Measurements from ENCODE around the gene POLR2E. TPM values are rescaled to one million over a fixed set of nuclear protein-coding genes. Genes with fewer than 3 reads are reported as not detected.

POLR2E gene
- total RNA-seq, 1 experiment from 2014 or later: 261 TPM

DNA sequence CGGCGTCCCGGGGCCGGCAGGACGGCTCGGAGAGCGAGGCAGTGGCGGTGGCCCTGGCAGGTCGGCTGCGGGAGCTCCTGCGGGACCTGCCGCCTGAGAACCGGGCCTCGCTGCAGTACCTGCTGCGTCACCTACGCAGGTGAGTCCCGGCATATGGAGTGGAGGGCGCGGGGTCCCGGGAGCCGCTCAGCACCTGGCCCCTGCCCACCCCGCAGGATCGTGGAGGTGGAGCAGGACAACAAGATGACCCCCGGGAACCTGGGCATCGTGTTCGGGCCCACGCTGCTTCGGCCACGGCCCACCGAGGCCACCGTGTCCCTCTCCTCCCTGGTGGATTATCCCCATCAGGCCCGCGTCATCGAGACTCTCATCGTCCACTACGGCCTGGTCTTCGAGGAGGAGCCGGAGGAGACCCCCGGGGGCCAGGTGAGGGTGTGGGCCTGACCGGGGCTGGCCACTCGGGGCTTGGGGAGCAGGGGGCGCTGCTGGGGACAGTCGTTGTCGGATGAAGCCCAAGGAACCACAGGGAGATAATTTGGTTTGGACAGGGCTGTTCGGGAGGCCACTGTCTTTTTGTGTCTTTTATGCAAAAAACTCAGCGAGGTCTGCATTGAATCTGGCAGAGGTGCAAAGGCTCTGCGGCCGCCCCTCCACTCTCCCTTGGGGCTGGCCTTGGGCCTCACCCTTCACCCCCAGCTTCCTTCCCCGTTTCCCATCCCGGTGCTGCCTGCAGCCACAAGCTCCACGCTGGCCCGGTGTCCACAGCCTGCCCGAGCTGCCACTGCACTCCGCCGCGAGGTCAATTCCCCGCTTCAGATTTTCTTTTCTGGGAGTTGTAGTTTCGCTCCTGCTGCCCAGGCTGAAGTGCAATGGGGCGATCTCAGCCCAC is 12.0 kb downstream of the POLR2E start:
- no peak overlapping the region for H3K9ac ChIP-seq (ENCODE audit: extremely low read depth, insufficient read length, low read length)
- H2BK12ac ChIP-seq (ENCODE audit: insufficient read length, low read depth, low read length): no peak overlapping the region
- no peak overlapping the region for H4K8ac ChIP-seq (replicated peaks; ENCODE audit: insufficient read length, low read depth, low read length)
- Mint-ChIP-seq H3K27ac (no peak overlapping the region; a peak in 1 of 7 replicates), H3K4me1 (peaks cover 3 to 9% of the 10 kb centered on the region in 2 experiments; a peak in 2 of 4 replicates), H3K4me3 (peak overlapping the region in 1 of 2 experiments; percentile 73; a peak in 2 of 5 replicates), H3K27me3 (ENCODE audit: low read depth) (peaks cover 1% of the 10 kb centered on the region), H3K36me3 (ENCODE audit: insufficient read depth in 1 of 3, low read depth in 3 of 3) (peaks cover 14 to 46% (median 40%) of the 10 kb centered on the region in 3 experiments; a peak in 6 of 7 replicates), H3K9me3 (no peaks in the 10 kb centered on the region)
- no peak overlapping the region for H2BK120ac ChIP-seq (ENCODE audit: low read depth, low read length, poor library complexity, severe bottlenecking)
- H3K23me2 ChIP-seq (ENCODE audit: insufficient read length, low read depth, low read length, poor library complexity, severe bottlenecking): no peaks in the 10 kb centered on the region
- no peak overlapping the region for H3K23ac ChIP-seq (ENCODE audit: insufficient read length, low read depth, low read length)
- no peak overlapping the region for H2BK5ac ChIP-seq (ENCODE audit: insufficient read length, low read length)
- no peak overlapping the region for H2AFZ ChIP-seq (ENCODE audit: low read length)
- no peaks in the 10 kb centered on the region for H3K4me1 ChIP-seq (ENCODE audit: insufficient read depth, low read length)
- no peak overlapping the region for H3K56ac ChIP-seq (ENCODE audit: insufficient read length, low read depth, low read length)
- no peak overlapping the region for H2AK5ac ChIP-seq (ENCODE audit: insufficient read length, low read length)
- TF ChIP-seq, protein P1, sequence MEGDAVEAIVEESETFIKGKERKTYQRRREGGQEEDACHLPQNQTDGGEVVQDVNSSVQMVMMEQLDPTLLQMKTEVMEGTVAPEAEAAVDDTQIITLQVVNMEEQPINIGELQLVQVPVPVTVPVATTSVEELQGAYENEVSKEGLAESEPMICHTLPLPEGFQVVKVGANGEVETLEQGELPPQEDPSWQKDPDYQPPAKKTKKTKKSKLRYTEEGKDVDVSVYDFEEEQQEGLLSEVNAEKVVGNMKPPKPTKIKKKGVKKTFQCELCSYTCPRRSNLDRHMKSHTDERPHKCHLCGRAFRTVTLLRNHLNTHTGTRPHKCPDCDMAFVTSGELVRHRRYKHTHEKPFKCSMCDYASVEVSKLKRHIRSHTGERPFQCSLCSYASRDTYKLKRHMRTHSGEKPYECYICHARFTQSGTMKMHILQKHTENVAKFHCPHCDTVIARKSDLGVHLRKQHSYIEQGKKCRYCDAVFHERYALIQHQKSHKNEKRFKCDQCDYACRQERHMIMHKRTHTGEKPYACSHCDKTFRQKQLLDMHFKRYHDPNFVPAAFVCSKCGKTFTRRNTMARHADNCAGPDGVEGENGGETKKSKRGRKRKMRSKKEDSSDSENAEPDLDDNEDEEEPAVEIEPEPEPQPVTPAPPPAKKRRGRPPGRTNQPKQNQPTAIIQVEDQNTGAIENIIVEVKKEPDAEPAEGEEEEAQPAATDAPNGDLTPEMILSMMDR (conservative IDR thresholded peaks at IDR 0.05): no peak
- H3K79me2 ChIP-seq (ENCODE audit: insufficient read depth, low read length): no peaks in the 10 kb centered on the region
- H3K18ac ChIP-seq (ENCODE audit: insufficient read length, low read depth, low read length): no peak overlapping the region
- H4K5ac ChIP-seq (ENCODE audit: insufficient read length, low read depth, low read length): no peak overlapping the region
- no peak overlapping the region for H2BK15ac ChIP-seq (ENCODE audit: low read depth, low read length)
- H3T11ph ChIP-seq (ENCODE audit: low read length): no peak overlapping the region
- H3K4me2 ChIP-seq (ENCODE audit: insufficient read depth, insufficient read length, low read length): no peak overlapping the region
- no peaks in the 10 kb centered on the region for H3K9me3 ChIP-seq (ENCODE audit: control insufficient read depth, low read depth, low read length)
- no peaks in the 10 kb centered on the region for H4K20me1 ChIP-seq (ENCODE audit: control insufficient read depth, insufficient read depth, insufficient read length)
- H2BK20ac ChIP-seq (ENCODE audit: low read depth, low read length, poor library complexity, severe bottlenecking): no peak overlapping the region
- H3K27me3 ChIP-seq (ENCODE audit: insufficient read depth, low read length): no peaks in the 10 kb centered on the region
- no peak overlapping the region for H4K91ac ChIP-seq (ENCODE audit: insufficient read length, low read depth, low read length)
- H3K4ac ChIP-seq (ENCODE audit: low read depth, low read length): no peak overlapping the region
- H3K14ac ChIP-seq (ENCODE audit: insufficient read depth, low read length): no peak overlapping the region; the same call in 1 of the 2 replicates
- no peak overlapping the region for H3K27ac ChIP-seq (ENCODE audit: insufficient read length, low read depth, low read length)
- WGBS (ENCODE audit: extremely low coverage, insufficient read length, low lambda C conversion rate): no CpG with 5 or more reads among the region's 59 CpGs
- DNase-seq: no peak
- no peaks in the 10 kb centered on the region for H3K79me1 ChIP-seq (ENCODE audit: insufficient read depth, low read depth, low read length, poor library complexity, severe bottlenecking)
